MV-4-11 (cell line): ENCODE data around the gene C1QTNF5.

Experiments used
- DNase-seq: peaks from one replicate; lab custom pipeline; 2025; lab: John Stamatoyannopoulos, UW

Gene C1QTNF5

GRCh38 chr11:119359365-119360214, 18.9 kb upstream of the C1QTNF5 start:
- peak; percentile 35 for DNase-seq

GRCh38 chr11:119357074-119357473, 16.4 kb upstream of the C1QTNF5 start:
- DNase-seq = no peak

- DNase-seq = peak; percentile 47
Measured at GRCh38 chr11:119356349-119357031, 15.8 kb upstream of the C1QTNF5 start.

- no peak for DNase-seq
Measured at GRCh38 chr11:119355091-119355843, 14.6 kb upstream of the C1QTNF5 start.

- DNase-seq = no peak
Measured at GRCh38 chr11:119352857-119353260, 12.2 kb upstream of the C1QTNF5 start.

- no peak for DNase-seq
Measured at GRCh38 chr11:119351232-119351631, 10.5 kb upstream of the C1QTNF5 start.

GRCh38 chr11:119350302-119350701, 9.6 kb upstream of the C1QTNF5 start:
- no peak for DNase-seq

- DNase-seq = no peak
Measured at GRCh38 chr11:119347940-119348605, 7.4 kb upstream of the C1QTNF5 start.

GRCh38 chr11:119347242-119347641, 6.6 kb upstream of the C1QTNF5 start:
- no peak for DNase-seq

- DNase-seq = no peak
Measured at GRCh38 chr11:119346605-119347004, 5.9 kb upstream of the C1QTNF5 start, which contains the start of gene MFRP. MFRP (minus strand) TSS chr11:119346705; CDS start chr11:119346513, 192 bp downstream.

- no peak for DNase-seq
Measured at GRCh38 chr11:119345685-119346084, 5.0 kb upstream of the C1QTNF5 start.

- DNase-seq = no peak
Measured at GRCh38 chr11:119344291-119345010, 3.8 kb upstream of the C1QTNF5 start.

- no peak for DNase-seq
Measured at GRCh38 chr11:119343726-119344125, 3.0 kb upstream of the C1QTNF5 start.

- no peak for DNase-seq
Measured at GRCh38 chr11:119342362-119343130, 1.9 kb upstream of the C1QTNF5 start.

GRCh38 chr11:119342023-119342300, 1.3 kb upstream of the C1QTNF5 start:
- DNase-seq = no peak

- peak; percentile 8 for DNase-seq
Measured at GRCh38 chr11:119341222-119342022, 739 bp upstream of the C1QTNF5 start.

- DNase-seq = no peak
Measured at GRCh38 chr11:119339589-119340334, 921 bp downstream of the C1QTNF5 start.

GRCh38 chr11:119338965-119339588, 1.6 kb downstream of the C1QTNF5 start:
- no peak for DNase-seq
